Urothelium cell line (cell line): ENCODE measurements around the gene BTC.
"Not testable (repeated sequence)": the region's sequence is repeated elsewhere in the genome, so short reads cannot be mapped to it uniquely, and the experiment has no call there.

Source experiments
- DNase-seq: peaks from one replicate; pipeline ENCODE4 v3.0.0; 2011; ENCODE audit warnings: low spot score, mixed read lengths
- FAIRE-seq: peaks from 2 replicates; lab custom pipeline; 2011; peaks lifted over from hg19 to GRCh38; lab: Jason Lieb, UNC

Gene BTC

GRCh38 chr4:74758551-74759145 lies 35.7 kb downstream of the BTC start:
- FAIRE-seq (no peak), DNase-seq (no peak)

- no peak for FAIRE-seq
Observed at GRCh38 chr4:74757136-74757535, 37.2 kb downstream of the BTC start.

GRCh38 chr4:74755486-74755885 lies 38.8 kb downstream of the BTC start:
- no peak for DNase-seq
- no peak for FAIRE-seq

More at GRCh38 chr4:74757136-74757535, 37.2 kb downstream of the BTC start:
- DNase-seq, result no peak

GRCh38 chr4:74754218-74754617 lies 40.1 kb downstream of the BTC start:
- DNase-seq, result no peak
- no peak for FAIRE-seq

- FAIRE-seq, result no peak
- no peak for DNase-seq
Observed at GRCh38 chr4:74752798-74753197, 41.5 kb downstream of the BTC start.

GRCh38 chr4:74751856-74752255 lies 42.5 kb downstream of the BTC start:
- FAIRE-seq, result no peak
- DNase-seq, result no peak

- FAIRE-seq (no peak), DNase-seq (no peak)
Observed at GRCh38 chr4:74751247-74751646, 43.1 kb downstream of the BTC start.

GRCh38 chr4:74742185-74742584 lies 52.1 kb downstream of the BTC start:
- FAIRE-seq (no peak), DNase-seq (no peak)

- no peak for FAIRE-seq
- DNase-seq, result no peak
Observed at GRCh38 chr4:74738464-74739143, 55.7 kb downstream of the BTC start.

- DNase-seq (no peak), FAIRE-seq (no peak)
Observed at GRCh38 chr4:74734995-74735394, 59.3 kb downstream of the BTC start.

- DNase-seq (no peak), FAIRE-seq (no peak)
Observed at GRCh38 chr4:74733756-74734155, 60.6 kb downstream of the BTC start.

- no peak for DNase-seq
- FAIRE-seq, result no peak
Observed at GRCh38 chr4:74724979-74725378, 69.3 kb downstream of the BTC start.

- DNase-seq (no peak), FAIRE-seq (no peak)
Observed at GRCh38 chr4:74716436-74716765, 77.9 kb downstream of the BTC start.

- DNase-seq, result no peak
- no peak for FAIRE-seq
Observed at GRCh38 chr4:74715706-74716435, 78.5 kb downstream of the BTC start.

GRCh38 chr4:74714611-74715130 lies 79.7 kb downstream of the BTC start:
- FAIRE-seq (no peak), DNase-seq (no peak)

GRCh38 chr4:74708135-74708534 lies 86.2 kb downstream of the BTC start:
- FAIRE-seq, DNase-seq: not testable (repeated sequence)
